Measurements from ENCODE around the gene NDRG4.

GRCh38 chr16:58474296-58474695, 25.6 kb upstream of the NDRG4 start:
- TF ChIP-seq CTCF (IDR thresholded peaks at IDR 0.05 in 2 of 3, conservative IDR thresholded peaks at IDR 0.05 in 1 of 3; ENCODE audit: borderline replicate concordance in 1 of 3, insufficient read depth in 1 of 3, low read depth in 2 of 3, low read length in 2 of 3) = no peak
- no peak for TF ChIP-seq POLR2AphosphoS5 (IDR thresholded peaks at IDR 0.05; ENCODE audit: low read depth, low read length)
- TF ChIP-seq ZBTB33 (IDR thresholded peaks at IDR 0.05; ENCODE audit: extremely low read depth, insufficient replicate concordance, low read length) = no peak
- no peak for TF ChIP-seq REST (IDR thresholded peaks at IDR 0.05; ENCODE audit: low read depth)
- no peak for TF ChIP-seq POLR2A (IDR thresholded peaks at IDR 0.05; ENCODE audit: borderline replicate concordance, extremely low read depth, insufficient read depth, insufficient read length)
- no peak for TF ChIP-seq SRF (IDR thresholded peaks at IDR 0.05; ENCODE audit: low read depth)
- TF ChIP-seq MAX (IDR thresholded peaks at IDR 0.05) = no peak
- TF ChIP-seq ATF3 (IDR thresholded peaks at IDR 0.05) = no peak
- no peak for TF ChIP-seq EZH2 (IDR thresholded peaks at IDR 0.05)
- TF ChIP-seq SP1 (IDR thresholded peaks at IDR 0.05; ENCODE audit: low read depth) = no peak
- TF ChIP-seq EZH2phosphoT487 (IDR thresholded peaks at IDR 0.05; ENCODE audit: borderline replicate concordance) = no peak
- TF ChIP-seq CEBPB (IDR thresholded peaks at IDR 0.05; ENCODE audit: low read depth) = no peak
- no peak for TF ChIP-seq RAD21 (IDR thresholded peaks at IDR 0.05; ENCODE audit: low read depth)
- TF ChIP-seq CBX3 (IDR thresholded peaks at IDR 0.05; ENCODE audit: low read depth) = no peak

All from HCT116 (cell line).